Effector memory CD4-positive, alpha-beta T cell (primary cell): ENCODE data around the gene TMEM54.

Experiments
- DNase-seq, 3 donors: peaks; one replicate each; pipeline ENCODE4 v3.0.0-alpha.2; 2020
- H3K27ac ChIP-seq: 2 replicates; pipeline ENCODE4 v1.7.0; 2013; ENCODE audit warnings: mild to moderate bottlenecking, low read length, moderate library complexity; ENCODE audit not compliant: insufficient read depth, poor library complexity, severe bottlenecking
- H3K27me3 ChIP-seq: replicated peaks from 2 replicates; pipeline ENCODE4 v1.7.0; 2013; ENCODE audit warnings: mild to moderate bottlenecking, low read length; ENCODE audit not compliant: insufficient read depth, control insufficient read depth, poor library complexity, severe bottlenecking
- H3K36me3 ChIP-seq: 2 replicates; pipeline ENCODE4 v1.7.0; 2013; ENCODE audit warnings: mild to moderate bottlenecking, low read length, moderate library complexity; ENCODE audit not compliant: control insufficient read depth, insufficient read depth
- H3K4me1 ChIP-seq: 2 replicates; pipeline ENCODE4 v1.7.0; 2013; ENCODE audit warnings: low read length, mild to moderate bottlenecking; ENCODE audit not compliant: control insufficient read depth, insufficient read depth, poor library complexity, severe bottlenecking
- H3K4me3 ChIP-seq: 2 replicates; pipeline ENCODE4 v1.7.0; 2013; ENCODE audit warnings: low read length, low read depth, mild to moderate bottlenecking; ENCODE audit not compliant: insufficient read depth, poor library complexity, severe bottlenecking
- H3K9me3 ChIP-seq: 2 replicates; pipeline ENCODE4 v1.7.0; 2013; ENCODE audit warnings: mild to moderate bottlenecking, low read length, moderate library complexity; ENCODE audit not compliant: control insufficient read depth

Gene TMEM54

DNA sequence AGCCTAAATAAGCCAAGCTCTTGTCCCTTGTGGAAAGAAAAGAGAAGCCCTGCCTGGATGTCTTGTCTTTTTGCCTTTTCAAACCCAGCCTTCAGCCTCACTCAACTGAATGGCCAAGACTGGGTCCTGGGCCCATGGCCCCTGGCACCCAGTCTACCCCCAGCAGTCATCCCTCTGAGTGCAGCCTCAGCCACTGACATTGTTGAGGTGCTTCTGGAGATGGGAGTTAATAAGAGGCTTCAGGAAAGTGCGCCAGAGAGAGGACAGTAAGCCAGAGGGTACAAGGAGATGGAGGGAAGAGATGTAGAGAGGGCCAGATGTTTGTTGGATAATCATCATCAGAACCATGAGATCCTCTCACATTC lies 37.3 kb downstream of the TMEM54 start:
- H3K9me3 ChIP-seq: no peaks in the 10 kb centered on the region

DNA sequence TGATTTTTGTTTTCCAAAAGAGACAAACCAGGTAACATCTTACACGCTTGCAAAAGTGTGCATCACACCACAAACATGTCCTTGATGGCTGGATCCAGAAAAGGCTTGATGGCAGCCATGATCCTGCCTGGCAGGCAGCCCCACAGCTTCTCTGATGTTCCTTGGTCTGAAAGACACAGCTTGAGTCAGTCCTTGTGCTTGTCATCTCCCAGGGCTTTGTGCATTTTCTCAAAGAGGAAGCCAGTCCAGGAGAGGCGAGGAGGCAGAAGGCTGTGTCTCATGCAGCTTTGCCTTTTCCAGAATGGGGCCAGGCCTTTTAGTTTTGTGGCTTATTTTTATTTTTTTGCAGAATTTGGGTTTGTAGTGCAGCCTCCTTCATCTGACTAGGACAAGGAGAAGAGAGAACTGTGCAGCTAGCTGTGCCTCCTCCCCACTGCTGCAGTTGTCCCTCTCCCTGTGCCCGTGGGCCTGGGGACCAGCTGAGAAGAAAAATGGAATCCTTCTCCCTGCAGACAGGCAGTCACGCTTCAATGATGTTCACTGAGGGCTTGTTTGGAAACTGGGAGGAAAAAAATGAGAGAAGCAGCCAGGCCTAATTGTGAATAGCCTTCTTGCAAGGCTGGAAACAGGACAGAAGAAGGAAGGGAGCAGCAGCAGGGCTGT lies 37.8 kb downstream of the TMEM54 start:
- Histone ChIP-seq H3K27ac (no peak overlapping the region), H3K4me3 (no peak overlapping the region), H3K4me1 (no peaks in the 10 kb centered on the region), H3K36me3 (peaks cover 11% of the 10 kb centered on the region), H3K27me3 (no peaks in the 10 kb centered on the region), H3K9me3 (no peaks in the 10 kb centered on the region)
- DNase-seq: no peak

More for the DNA sequence above, 37.3 kb downstream of the TMEM54 start:
- Histone ChIP-seq H3K27me3 (no peaks in the 10 kb centered on the region), H3K36me3 (peaks cover 11% of the 10 kb centered on the region), H3K4me3 (no peak overlapping the region), H3K27ac (no peak overlapping the region), H3K4me1 (no peaks in the 10 kb centered on the region)
- DNase-seq: no peak

GRCh38 chr1:32861904-32862695 lies 39.1 kb downstream of the TMEM54 start:
- H3K27ac ChIP-seq: no peak overlapping the region
- H3K9me3 ChIP-seq: no peaks in the 10 kb centered on the region
- H3K36me3 ChIP-seq: peaks cover 20% of the 10 kb centered on the region
- H3K27me3 ChIP-seq: no peaks in the 10 kb centered on the region
- no peak overlapping the region for H3K4me3 ChIP-seq
- no peak for DNase-seq
- H3K4me1 ChIP-seq: no peaks in the 10 kb centered on the region

DNA sequence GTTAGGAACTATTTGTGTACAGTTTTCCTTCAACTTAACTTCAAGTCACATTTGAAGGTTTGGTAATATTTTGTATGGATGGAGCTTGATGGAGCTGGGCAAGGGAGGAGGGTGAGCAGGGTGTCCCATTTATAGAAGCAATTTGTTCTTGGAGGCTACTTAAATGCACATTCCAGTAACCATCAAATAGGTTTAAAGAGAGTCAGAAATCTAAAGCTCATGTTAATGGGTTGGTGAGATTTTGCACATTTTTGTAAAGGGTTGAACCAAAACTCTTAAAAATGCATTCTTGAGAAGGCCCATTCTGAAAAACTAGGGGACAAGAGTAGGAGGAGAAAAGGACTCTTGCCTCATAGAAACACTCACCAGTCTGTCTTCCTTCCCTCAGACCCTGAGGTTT lies 40.6 kb downstream of the TMEM54 start:
- Histone ChIP-seq H3K36me3 (peaks cover 35% of the 10 kb centered on the region), H3K4me3 (no peak overlapping the region), H3K27ac (no peak overlapping the region), H3K9me3 (no peaks in the 10 kb centered on the region), H3K4me1 (no peaks in the 10 kb centered on the region), H3K27me3 (no peaks in the 10 kb centered on the region)
- DNase-seq: no peak

GRCh38 chr1:32859915-32860314 lies 41.3 kb downstream of the TMEM54 start:
- Histone ChIP-seq H3K27ac (no peak overlapping the region), H3K4me1 (no peaks in the 10 kb centered on the region), H3K36me3 (peaks cover 39% of the 10 kb centered on the region), H3K4me3 (no peak overlapping the region), H3K27me3 (no peaks in the 10 kb centered on the region), H3K9me3 (no peaks in the 10 kb centered on the region)
- DNase-seq: no peak

DNA sequence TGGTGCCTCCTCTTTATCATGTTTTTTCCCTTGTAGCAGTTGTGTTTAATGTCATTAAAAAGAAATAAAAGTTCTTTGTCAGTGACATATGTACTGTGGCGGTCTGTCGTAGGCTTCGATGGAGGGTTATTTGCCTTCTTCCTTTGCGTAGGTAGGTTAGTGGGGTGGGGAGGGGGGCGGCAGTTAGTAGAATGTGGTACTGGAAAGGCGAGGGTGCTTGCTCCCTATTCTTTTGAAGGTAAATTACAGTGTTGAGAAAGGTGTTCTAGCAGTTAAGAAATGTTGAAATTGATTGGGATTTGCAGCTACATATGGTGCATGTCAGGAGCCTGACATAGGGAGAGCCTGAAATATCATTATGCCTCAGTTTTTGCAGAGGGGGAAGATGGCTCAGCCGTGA lies 42.4 kb downstream of the TMEM54 start:
- DNase-seq: no peak
- Histone ChIP-seq H3K27ac (no peak overlapping the region), H3K4me3 (no peak overlapping the region), H3K9me3 (no peaks in the 10 kb centered on the region), H3K36me3 (peaks cover 39% of the 10 kb centered on the region), H3K27me3 (no peaks in the 10 kb centered on the region), H3K4me1 (no peaks in the 10 kb centered on the region)

GRCh38 chr1:32858136-32858535 lies 43.1 kb downstream of the TMEM54 start:
- no peaks in the 10 kb centered on the region for H3K27me3 ChIP-seq
- H3K4me3 ChIP-seq: no peak overlapping the region
- H3K9me3 ChIP-seq: no peaks in the 10 kb centered on the region
- no peaks in the 10 kb centered on the region for H3K4me1 ChIP-seq
- H3K27ac ChIP-seq: no peak overlapping the region
- no peak for DNase-seq
- peaks cover 39% of the 10 kb centered on the region for H3K36me3 ChIP-seq

DNA sequence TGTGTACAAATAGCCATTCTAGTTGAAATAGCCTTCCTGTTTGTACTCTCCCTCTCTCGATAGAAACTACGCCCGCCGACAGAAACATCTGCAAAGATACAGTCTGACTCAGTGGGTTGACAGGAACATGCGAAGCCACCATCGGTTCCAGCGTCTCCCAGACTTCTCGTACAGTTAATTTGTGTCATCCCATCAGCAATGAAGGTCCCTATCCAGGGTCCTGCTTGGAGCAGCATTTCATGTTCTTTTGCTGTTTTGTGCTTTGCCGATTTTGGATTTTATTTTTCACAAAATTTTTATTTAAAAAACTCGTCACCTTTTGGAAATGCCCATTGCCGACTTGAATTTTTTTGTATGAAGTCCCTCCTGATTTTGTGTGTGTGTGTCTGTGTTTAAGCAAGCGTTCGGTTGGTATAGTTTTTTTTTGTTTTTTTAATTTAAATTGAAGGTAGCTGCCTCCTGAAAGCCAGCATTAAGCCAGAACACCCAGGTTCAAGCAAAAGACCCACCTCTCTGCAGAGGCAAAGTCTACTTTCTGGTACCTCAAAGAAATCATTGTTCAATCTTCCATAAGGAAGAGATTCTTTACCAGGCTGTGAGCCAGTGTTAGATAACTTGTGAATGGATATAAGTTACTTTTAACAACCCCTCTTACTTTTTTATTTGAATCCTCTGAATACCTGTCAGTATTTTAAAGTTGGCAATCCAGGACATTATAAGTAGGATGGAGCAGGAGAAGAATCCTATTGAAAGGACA lies 45.1 kb downstream of the TMEM54 start:
- Histone ChIP-seq H3K36me3 (peaks cover 33% of the 10 kb centered on the region), H3K4me3 (no peak overlapping the region)
- DNase-seq: no peak

GRCh38 chr1:32848354-32849063 lies 52.7 kb downstream of the TMEM54 start:
- no peaks in the 10 kb centered on the region for H3K4me1 ChIP-seq
- no peak overlapping the region for H3K27ac ChIP-seq
- H3K9me3 ChIP-seq: no peaks in the 10 kb centered on the region
- peaks cover 3% of the 10 kb centered on the region for H3K36me3 ChIP-seq
- DNase-seq: no peak
- no peak overlapping the region for H3K4me3 ChIP-seq
- H3K27me3 ChIP-seq: no peaks in the 10 kb centered on the region

More for the DNA sequence above, 45.1 kb downstream of the TMEM54 start:
- H3K9me3 ChIP-seq: no peaks in the 10 kb centered on the region
- H3K4me1 ChIP-seq: no peaks in the 10 kb centered on the region
- H3K27ac ChIP-seq: no peak overlapping the region
- no peaks in the 10 kb centered on the region for H3K27me3 ChIP-seq
